Forelimb muscle (tissue), 1 donor: ENCODE data around the gene ARHGAP22. TPM values are rescaled to one million over a fixed set of nuclear protein-coding genes. Genes with fewer than 3 reads are reported as not detected.

Experiments
- DNase-seq: peaks from one replicate; pipeline ENCODE4 v3.0.0-alpha.2; 2013; ENCODE audit warnings: low read depth
- polyA plus RNA-seq: library from polyadenylated mRNA; unstranded; fragments of 120-200 nt; gene quantifications from one replicate; pipeline ENCODE4 v1.2.1, GENCODE V29; 2013; ENCODE audit not compliant: insufficient read length

The ARHGAP22 gene
- polyA plus RNA-seq, 1 donor: 1.3 TPM

DNA sequence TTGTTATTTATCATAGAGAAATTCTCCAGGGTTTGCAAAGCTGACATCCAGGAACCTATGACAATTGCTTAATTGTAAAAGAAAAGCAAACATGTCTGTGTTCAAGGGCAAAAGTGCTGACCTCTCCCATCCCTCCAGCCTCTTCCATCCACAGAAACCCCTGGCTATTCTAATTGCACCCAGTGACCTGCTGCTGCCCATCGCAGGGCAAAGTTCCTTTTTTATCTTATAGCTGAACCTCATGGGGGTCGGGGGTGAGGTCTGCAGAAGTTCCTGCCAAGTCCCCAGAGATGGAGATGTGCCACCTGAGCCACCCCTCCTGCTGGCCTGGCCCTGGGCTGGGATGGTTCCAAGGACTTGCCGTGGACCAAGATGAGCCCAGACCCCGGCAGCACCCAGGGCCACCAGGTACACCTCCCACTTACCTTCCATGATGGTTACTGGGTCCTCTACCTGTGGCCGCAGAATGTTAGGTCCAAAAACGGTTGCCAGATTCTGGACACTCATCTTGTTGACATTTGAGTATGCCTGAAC is 151.9 kb downstream of the ARHGAP22 start:
- no peak for DNase-seq

DNA sequence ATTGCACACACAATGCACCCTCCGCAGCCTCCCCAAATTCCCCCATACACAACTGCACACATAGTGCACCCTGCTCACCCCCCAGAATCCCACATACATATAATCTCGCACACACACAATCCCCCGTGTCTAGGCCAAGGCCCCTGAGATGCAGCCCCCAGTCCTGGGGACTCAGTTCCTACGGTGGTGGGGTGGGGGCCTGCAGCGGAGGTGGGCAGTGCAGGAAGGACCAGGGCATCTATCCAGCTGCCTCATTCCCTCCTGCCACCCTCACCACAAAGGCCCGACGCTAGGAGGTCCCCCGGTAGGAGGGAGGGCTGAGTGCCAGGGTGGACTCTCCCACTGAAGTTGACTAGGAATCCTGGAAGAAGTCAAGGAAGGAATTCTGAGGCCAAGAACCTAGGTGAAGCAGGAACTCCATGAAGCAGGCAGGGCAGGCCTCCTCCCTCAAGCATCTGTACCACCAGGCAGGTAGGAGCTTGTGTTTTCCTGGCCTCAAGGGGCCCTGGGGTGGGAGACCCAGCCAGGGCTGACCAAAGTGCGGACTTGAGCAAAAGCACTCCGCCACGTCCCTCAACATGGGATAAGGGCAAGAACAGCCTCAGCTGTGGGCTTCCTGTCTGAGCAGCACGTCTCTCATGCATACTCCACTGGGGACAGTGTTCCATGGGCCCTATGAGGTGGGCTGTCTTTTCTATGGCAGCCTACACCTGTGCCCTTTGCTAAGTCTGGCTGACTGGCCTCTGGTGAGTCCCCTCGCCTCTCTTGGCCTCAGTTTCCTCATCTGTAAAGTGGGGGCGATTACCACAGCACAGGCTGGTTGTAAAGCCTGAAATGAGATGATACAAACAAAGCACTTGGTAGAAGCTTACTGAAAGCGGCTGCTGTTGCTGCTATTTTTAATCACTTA is 152.6 kb downstream of the ARHGAP22 start:
- DNase-seq: no peak

DNA sequence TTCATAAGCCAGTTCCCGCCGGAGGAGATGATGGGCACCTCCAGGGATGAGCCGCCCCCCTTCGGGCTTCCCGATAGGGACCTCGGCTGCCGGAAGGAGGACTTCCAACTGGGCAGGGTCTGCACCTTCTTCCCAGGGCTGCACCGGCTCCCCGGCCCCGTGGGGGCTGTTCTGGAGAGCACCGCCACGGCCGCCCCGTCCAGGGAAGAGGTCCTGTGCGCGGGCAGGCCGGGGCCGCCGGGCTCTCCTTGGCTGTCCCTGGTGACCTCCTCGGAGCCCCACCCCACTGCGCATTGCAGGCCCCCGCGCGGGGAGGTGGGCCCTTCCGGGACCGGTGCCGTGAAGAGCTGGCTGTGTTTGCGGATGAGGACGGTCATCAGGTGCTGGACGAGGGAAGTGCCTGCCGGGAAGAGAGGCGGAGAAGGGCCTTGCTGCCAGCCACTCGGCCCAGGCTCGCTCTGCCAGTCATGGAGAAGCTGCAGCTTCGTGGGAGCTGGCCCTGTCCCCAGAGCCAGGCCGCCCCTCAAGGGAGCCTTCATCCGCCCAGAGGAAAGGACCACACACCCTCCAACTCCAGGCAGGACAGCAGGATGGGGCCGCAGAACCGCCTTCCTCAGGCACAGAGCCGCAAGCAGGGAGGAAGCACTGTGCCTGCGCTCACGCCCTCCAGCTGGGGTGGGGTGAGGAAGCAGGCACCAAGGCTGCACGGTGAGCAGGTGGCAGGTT is 154.0 kb downstream of the ARHGAP22 start:
- DNase-seq: no peak

DNA sequence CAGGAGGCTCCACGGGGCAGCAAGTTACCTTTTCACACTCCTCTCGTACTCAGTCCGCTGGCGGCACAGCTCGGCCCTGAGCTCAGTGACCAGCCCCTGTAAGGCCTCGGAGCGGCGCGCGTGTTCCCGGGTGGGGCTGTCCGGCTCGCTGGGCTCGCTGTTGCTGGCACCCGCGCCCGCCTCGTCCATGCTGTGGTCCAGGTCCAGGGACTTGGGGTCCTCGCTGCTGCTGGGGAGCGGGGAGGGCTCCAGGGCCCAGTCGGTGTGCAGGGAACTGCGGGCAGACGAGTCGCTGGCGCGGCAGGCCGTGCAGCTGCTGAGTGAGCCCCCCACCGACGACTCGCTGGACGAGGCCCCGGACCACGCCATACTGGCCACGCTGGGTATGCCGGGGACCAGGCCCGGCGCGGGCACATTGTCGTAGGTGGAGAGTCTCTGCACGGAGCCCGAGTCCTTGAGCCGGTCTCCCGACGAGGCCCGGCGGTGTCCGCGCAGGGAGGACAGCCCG is 154.6 kb downstream of the ARHGAP22 start:
- DNase-seq: no peak

DNA sequence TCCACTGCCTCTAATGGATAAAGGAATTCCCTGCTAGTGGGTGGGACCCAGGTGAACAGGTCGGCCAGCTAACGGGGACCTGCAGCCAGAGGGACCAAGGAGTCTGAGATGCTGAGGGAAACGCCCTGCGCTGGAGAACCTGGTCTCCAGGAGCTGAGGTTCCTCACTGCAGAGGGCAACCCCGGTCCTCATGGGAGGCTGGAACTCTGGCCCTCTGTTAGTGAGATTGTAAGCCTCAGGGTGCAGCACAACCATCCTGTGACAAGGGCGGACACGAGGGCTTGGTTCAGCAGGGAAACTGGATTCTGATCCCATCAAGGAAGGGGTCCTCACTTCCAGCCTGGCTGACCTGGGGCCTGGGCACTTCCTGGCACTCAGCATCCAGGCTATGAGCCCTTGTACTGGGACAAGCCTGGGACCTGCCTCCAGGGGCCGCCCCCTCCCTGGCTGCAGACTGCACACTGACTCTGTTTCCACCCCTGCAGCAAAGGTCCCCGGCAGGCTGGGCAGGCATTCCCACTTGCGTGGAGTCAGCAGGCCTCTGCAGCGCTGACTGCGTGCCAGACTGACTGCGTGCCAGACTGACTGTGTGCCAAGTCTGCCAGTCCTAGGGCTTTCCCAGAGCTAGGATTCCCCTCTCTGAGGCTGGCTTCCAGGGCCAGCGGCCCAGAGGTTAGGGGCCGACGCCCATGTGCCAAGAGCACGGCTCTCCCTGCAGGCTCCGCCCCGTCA is 155.2 kb downstream of the ARHGAP22 start:
- DNase-seq: no peak

DNA sequence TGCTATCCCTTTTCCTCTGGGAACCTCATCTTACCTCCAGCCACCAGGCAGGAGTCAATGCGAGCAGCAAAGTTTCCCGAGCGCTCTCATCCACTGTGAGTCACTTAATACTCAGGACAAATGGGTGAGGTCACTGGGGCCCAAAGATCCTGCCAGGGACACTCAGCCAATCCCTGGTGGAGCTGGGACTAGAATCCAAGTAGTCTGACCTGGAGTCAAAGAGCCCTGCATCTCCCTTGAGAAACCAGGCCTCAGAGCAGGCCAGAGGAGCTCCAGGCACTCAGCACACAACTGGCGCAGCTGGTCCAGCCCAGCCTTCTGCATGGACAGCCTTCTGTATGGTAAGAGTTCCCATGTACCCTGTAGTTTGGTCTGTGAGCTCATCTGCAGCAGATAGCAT is 156.1 kb downstream of the ARHGAP22 start:
- no peak for DNase-seq

DNA sequence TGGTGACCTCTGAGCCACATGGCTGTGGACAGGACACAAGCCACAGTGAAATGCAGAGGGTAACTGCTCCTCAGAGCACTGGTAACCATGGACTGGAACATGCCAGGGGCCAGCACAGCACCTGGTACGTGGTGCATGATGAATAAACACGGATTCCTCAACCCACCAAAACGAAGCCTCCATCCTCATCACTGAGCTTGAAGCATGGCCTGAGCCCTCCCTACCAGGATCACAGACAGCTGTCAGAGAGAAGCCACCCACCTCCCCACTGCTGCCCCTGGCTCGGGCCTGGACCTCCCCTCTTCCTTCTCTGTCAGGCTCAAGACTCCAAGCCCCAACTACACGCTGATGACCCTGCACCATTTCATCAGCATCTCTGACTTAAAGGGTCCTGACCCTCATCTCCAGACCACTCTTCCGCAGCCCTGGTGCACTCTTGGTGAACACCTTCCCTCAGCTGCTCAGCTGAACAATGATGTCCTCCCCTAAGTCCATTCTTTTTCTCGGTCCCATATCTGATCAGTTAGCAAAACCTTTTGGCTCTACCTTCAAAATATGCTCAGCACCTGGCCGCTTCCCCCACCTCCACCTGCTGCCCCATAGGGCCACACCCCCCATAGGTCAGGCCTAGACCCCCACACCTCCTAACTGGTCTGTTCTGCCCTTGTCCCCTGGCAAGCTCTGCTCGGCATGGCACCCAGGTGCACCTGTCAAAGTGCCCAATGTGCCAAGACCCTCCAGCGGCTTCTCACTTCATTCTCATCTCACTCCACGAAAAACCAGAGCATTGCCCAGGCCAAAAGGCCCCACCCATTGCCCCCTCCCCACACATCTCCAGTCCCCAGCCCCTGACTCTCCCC is 157.3 kb downstream of the ARHGAP22 start:
- no peak for DNase-seq

DNA sequence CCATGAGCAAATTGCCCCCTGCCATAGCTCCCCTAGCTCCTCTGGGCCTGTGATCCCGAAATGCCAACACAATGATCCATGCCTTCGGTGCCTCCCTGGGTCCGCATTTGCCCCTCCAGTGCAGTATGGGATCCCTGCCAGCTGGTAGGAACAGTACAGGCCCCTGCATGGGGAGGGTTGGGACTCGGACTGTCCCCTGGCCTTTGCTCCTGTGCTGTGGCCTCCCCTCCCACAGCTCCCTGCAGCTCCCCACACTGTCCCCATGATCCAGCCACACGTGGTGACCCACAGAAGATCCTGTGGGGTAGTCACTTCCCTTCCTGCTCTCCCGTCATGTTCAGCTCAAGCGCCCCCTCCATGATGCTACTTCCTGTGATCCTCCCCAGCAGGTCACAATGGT is 158.1 kb downstream of the ARHGAP22 start:
- DNase-seq: no peak

DNA sequence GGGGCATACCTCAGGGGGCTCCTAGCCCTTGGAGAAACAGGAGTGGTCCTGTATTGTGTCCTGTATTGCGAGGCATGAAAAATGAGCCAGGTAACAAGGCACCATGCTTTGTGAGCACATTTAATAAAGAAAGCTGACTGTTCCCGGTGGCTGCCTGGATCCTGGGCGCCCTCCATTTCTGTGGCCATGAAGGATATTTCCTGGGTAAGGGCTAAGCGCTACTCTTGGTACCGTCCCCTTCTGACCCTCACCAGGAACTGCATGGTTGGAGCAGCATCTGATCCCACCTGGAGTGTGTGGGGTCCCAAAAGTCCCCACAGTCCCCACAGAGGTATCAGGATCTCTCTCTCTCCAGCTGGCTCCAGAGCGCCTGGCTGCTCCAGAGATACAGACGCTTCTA is 158.9 kb downstream of the ARHGAP22 start:
- no peak for DNase-seq

DNA sequence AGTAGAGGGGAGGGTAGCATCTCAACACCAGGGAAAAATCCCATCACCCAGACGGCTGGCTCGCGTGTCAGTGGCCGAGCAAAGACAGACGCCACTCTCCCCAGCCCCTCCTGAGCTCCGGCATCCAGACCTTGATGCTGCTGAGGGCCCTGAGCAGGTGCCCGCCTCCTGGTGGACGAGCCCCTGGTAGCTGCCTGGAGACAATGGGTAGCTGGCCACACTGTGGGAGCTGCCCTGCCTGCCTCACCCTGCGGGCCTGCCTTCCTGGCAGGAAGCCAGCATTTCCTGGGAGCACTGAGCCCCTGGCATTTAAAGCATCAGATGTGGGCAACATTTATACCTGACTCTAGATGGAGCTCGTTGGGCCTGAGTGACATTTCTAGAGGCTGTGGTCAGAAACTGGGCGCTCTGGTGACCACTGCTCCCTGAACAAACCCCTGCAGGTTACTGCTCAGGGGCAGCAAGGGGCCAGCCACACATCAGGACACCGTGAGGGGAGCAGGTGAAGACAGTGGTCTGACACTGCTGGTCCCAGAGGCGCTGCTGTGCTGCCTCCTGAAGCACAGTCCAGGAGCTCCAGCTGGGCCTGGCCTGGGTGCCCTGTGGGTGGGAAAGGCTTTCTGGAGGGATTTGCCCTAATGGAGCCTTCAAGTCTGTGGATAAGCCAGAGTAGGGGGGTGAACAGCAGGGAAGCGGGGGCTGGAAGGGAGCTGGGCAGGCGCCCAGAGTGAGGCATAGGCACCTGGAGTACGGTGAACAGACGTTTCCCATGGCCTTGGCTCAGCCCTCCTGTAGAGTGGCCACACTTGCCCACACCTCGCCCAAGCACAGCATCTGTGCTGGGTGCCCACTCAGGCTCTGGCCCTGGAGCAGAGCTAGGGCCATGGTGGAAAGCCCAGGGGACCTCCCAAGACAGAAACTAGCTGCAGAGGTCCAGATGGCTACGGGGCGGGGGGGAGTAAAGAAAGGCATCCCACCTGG is 159.7 kb downstream of the ARHGAP22 start:
- no peak for DNase-seq

DNA sequence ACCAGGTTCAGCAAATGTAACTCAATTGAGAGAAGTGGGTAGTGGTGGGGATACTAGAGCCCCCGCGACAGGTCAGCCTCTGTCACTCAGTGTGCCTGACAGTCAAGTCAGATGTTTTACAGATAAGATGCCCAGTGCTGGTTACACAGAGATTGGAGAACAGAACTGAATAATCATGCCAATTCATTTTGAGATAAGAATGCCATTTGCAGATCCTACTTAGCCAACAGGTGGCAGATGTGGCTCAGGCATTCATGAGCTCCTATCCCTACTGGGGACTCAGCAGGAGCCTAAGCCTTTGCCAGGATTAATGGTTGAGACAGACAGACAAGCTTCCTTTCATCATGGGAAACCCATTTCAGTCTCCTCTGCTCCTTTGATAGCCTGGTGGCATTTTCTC is 160.6 kb downstream of the ARHGAP22 start:
- DNase-seq: no peak

DNA sequence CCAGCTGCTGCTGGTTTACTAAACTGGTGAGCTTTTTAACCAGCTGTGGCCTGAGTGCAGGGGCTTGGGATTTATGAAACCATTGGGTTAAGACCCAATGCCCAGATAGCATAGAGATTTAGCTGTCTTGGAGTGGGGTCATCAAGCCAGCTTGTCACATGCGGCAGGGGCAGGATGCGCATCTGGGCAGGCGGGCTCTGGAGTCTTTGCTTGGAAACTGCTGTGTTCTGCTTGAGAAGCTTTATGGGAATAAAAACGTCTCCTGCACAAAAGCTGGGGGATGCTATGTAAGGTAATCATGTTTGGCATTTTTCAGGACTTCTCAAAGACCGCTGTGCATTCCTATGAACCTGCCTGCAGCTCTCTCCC is 162.1 kb downstream of the ARHGAP22 start:
- DNase-seq: no peak

DNA sequence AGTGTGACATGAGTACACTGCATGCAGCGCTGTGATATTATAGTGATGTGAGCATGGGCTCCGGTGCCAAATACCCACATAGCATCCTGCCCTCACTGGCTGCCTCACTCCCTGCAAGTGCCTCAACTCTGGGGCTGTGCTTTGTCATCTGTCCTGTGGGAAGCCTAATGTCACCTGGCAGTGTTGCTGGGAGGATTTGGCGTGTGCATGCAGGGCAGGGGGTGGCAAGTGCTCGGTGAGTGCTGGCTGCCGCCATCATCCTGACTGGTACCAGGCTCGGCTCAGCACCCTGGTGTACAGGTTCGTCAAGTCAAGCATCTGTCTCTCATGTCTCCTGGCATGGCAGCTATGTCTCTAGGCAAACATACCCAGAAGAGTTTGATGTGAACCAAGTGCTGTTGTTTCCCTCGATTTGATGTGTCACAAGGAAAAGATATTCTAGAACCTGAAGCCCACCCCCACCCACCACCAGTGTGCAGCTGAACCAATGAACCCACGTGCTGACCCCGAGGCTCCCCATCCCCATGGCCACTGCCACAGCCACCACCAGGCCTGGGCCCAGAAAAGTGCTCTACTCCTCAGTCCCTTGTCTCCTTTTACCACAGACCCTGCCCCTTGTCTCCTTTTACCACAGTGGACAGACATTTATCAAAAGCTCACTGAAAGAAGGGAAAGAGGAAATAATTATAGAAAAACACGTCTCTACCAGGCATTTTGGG is 162.6 kb downstream of the ARHGAP22 start:
- DNase-seq: no peak

DNA sequence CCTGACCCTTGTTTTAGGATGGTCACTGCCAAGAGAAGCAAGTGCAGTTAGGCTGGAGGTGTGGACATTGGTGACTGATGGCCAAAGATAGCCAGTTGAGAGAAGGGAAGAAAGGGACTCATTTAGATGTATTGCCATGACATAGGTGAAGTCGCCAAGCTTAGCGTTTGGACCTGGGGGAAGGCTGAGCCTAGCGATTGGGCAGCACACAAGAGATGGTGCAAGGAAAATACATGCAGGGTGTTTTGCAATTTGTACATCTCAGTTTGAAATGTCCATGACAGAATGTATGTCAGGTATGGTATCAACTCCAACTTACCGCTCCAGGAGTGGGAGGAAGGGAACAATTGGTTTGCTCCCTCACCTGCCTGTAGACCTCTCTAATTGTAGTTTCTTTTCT is 164.1 kb downstream of the ARHGAP22 start:
- DNase-seq: no peak

DNA sequence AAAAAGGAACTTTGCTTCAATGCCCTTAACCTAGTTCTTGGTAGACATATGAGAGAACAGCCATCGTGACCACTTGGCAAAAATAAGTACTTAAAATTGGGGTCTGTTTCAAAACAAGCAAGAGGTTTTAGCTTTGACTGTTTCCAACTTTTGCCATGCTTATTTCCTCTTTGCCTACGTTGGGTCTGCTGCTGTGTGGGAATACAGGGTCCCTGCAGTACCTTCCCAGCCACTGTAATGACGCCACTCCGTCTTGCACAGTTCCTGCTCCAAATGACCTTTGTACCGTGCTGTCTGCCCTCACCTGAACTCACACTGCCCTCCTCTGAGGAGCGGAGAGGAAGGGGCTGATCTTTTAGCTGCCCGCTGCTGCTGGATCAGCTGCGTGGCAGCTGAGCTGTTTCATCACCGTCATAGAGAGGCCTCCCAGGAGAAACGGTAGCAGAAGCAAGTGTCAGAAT is 165.3 kb downstream of the ARHGAP22 start:
- DNase-seq: peak; percentile 4

DNA sequence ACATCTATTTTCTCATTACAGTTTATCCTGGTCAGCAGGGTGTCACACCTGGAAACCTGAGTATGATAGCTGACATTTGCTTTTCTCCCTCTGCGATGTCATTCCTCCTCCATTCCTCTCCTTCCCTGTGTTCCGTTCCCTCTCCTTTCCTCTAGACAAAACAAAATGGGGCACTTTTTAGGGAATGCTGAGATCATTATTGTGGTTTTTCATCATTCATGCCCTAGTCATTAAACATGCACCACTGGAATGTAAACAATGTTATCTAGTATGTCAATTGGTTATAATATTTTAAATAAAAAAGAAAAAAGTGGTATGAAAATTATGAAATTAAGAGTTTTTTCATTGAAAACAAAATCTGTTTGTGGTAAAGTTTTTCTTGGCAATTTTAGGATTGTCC is 165.8 kb downstream of the ARHGAP22 start:
- DNase-seq: no peak

DNA sequence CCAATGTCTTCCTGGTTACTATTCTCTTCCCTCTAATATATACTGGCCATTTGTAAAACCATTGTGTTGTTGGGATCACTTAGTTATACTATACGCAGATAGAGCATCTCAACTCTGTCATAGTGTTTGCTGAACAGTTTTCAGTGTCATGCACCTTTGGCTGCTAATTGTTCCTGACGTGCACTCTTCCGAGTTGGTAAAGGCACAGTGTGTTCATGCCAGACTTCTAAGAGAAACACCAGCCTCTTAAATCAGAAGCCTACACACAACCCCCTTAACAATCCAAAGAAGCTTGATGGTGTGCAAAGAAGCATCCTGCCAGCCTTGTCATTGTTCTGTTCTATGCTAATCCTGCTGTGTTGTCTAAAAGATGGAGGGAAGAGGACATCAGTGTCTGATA is 167.3 kb downstream of the ARHGAP22 start:
- no peak for DNase-seq

DNA sequence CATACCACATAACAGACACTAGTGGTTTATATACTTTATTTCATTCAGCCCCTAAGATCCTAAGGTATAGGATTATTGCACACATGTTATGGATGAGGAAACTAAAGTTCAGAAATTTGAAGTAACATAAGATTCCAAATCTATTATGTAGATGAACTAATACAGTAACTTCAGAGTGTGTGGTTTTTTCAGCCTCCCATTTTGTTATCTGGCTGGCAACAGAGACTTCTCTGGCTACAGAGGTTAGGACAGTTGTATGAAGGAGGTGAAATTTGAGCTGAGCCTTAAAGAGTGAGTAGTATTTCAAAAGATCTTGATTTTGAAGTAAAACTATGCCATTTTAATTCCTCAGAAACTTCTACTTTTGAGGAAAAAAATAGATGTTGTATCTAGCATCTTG is 173.0 kb downstream of the ARHGAP22 start:
- DNase-seq: no peak

DNA sequence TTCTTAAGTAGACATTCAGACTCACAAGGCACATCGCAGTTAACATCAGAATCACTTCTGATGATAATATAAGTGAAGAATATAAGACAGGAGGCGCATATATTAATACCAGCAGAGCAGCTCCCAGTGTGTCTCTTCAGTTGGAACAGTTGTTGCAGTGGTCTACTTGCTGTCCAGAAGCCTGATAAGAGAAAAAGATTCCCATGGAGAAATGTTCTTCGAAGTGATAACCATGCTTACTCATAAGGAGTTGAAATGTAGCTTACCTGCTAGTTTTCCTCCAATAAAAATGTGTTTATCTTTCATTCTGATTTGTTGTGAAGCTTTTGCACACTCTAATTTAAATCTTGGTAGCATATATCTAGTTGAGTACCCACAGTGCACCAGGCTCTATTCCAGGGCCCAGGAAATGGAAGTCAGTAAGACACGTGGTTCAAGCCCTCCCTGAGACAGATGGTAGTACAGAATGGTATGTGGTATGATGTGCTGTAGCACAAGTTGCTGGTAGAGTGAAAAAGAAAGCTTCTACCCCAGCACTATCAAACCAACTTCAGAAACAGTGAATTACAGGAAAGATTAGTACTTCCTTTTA is 174.4 kb downstream of the ARHGAP22 start:
- no peak for DNase-seq
